ENCODE data around the gene CBR1.
"Not testable (repeated sequence)": the region's sequence is repeated elsewhere in the genome, so short reads cannot be mapped to it uniquely, and the experiment has no call there.

The CBR1 gene

DNA sequence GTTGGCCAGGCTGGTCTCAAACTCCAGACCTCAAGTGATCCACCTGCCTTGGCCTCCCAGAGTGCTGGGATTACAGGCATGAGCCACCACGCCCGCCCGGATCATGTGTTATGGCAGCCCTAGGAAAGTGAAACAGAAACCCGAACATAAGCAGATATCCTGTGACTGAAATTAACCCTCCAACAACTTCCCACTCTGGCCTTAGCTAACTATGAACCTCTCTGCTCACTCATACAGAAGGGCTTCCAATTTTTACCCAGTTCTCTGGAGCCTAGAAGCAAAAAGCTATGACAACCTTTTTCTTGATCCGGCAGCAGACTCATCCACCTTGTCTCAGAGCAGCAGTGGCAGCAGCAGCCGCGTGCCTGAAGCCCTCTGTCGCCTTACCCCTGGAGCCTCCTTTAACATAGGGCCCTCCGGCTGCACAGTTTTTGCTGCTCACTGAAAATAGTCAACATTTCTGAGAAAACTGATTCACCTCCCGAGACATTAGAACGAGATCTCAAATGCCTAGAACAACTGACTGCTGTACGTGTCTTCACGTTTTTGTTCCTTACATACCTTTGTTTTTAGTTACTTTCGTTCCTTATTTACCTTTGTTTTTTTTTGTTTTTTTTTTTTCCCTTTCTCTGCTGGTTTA, 9.3 kb downstream of the CBR1 start:
- in situ Hi-C loops (cut with MboI; ENCODE audit: low sequenced_read_pairs): no loop called here

DNA sequence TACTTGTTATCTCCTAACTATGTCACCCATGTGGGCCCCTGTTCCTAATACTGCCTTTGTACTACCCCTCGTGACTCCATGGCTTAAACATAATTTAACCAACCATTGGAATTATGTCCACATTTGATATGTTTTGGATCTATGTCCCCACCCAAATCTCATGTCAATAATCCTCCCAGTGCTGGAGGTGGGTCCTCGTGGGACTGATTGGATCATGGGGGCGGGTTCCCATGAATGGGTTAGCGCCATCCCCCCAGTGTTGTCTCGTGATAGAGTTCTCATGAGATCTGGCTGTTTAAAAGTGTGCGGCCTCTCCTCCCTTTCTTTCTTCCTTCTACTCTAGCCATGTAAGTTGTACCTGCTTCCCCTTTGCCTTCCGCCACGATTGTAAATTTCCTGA, 9.8 kb downstream of the CBR1 start:
- in situ Hi-C loops (cut with MboI; ENCODE audit: low sequenced_read_pairs): no loop called here

DNA sequence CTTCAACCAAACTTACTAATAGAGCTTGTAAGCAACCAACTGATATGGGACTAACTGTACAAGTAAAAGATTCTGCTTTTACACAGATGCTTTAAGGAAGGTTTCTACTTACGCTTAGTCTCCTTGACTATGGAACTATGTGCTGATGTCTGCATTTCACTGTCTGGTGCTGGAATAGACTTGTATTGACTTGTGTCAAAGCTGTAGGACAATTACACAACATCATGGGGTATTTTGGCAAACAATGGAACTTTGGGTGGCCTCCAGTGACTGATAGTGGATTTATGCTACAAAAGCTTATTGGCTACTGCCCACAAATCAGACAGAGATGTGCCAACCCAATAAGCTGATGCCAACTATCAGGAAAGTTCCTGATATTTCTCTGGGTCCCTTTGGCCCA, 10.6 kb downstream of the CBR1 start:
- in situ Hi-C loops (cut with MboI; ENCODE audit: low sequenced_read_pairs): no loop called here

DNA sequence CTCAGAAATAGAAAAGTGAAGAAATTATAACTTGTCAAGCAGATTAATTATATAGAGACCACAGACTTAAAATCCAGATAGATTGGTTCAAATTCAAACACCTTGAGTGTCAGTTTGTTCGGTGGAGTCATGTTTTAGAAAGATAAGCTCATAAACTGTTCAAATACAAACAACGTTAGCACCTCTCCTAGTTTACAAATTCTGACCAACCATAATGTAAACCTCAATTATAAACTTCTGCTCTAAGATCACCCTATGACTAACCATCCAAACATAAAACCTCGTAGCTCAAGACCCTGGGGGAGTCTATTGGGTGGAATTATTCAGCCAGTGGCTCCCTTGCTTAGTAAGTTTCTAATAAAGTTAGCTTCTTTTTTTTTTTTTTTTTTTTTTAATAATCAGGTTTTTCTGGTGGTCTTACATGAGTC, 12.4 kb downstream of the CBR1 start:
- in situ Hi-C loops (cut with MboI; ENCODE audit: low sequenced_read_pairs): no loop called here

DNA sequence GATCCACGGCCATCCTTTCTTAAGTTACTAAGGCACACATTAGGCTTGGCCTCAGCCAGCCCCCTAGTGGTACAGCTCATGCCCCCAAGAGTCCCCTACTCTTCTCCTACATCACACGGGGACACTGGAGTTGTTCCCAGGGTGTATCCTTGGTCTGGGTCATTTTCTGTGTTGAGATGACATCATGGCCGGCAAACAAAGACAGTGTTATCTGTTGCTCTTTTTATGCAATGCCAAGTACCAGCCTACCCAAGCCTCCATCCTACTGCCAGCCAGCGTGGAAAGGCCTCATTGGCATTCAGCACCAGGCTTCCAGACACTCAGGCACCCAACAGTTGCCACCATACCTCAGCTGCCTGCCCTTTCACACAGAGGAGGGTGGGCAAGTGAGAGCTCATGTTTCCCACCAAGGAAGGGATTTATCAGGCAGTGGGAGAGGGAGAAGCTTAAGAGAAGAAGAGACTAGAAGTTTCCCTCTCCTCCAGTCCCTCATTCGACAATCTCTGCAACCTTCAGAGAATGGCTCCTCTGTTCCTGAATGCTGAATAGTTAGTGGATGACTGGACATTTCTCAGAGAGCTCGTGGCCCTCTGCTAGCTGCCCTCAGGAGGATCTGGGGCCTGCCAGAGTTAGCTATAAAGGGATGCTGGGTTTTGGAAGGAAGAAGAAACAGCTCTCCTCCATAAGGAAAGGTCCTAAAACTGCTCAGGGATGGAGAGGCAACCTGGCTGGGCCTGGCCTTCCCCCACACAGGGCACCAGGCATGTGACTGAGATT, 17.7 kb downstream of the CBR1 start:
- in situ Hi-C loops (cut with MboI; ENCODE audit: low sequenced_read_pairs): no loop called here

DNA sequence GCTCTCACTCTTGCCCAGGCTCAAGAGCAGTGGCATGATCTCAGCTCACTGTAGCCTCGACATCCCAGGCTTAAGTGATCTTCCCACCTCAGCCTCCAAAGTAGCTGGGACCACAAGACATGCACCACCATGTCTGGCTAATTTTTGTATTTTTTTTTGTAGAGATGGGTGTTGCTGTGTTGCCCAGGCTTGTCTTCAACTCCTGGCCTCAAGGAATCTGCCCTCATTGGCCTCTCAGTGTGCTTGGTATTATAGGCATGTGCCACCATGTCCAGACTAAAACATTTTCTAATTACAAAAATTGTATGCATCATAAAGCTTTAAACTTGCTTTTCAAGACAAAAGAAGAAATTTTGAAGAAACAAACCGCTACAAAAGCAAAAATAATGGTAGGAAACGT, 20.1 kb downstream of the CBR1 start:
- in situ Hi-C loops (cut with MboI; ENCODE audit: low sequenced_read_pairs): no loop called here

DNA sequence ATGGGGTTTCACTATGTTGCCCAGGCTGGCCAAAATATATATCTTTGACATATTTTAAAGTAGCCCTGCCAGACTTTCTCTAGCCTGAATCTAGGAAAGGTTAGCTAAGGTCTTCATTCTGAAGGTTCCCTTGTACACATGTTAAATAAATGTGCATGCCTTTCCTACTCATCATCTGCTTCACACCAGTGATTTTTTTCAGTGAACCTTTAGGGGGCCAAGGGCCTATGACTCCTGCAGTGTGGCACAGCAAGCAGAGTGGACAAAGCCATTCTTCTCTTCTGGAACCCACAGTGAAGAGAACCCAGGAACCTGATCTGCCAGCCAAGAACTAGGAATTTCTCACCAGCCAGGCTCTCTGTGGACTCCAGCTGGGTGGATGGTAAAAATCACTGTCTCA, 22.9 kb downstream of the CBR1 start:
- in situ Hi-C loops (cut with MboI; ENCODE audit: low sequenced_read_pairs): no loop called here

DNA sequence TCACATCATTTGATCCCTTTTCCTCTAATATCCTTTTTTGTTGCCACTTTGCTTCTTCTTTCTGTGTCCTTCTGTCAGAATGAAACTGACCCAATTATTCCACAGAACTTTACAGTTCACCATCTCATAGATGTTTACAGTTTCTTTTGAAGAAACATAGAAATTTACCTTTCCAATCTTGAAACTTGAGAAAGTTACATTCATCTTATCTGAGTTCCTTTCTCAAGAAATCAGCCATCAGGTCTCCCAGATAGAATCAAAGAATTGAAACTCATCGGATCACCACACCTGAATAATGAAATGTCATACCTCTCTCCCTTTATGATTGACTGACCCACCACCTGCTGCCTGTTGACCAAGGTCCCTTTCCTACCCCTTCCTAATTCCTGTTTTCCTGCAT, 23.7 kb downstream of the CBR1 start:
- in situ Hi-C loops (cut with MboI; ENCODE audit: low sequenced_read_pairs): no loop called here

DNA sequence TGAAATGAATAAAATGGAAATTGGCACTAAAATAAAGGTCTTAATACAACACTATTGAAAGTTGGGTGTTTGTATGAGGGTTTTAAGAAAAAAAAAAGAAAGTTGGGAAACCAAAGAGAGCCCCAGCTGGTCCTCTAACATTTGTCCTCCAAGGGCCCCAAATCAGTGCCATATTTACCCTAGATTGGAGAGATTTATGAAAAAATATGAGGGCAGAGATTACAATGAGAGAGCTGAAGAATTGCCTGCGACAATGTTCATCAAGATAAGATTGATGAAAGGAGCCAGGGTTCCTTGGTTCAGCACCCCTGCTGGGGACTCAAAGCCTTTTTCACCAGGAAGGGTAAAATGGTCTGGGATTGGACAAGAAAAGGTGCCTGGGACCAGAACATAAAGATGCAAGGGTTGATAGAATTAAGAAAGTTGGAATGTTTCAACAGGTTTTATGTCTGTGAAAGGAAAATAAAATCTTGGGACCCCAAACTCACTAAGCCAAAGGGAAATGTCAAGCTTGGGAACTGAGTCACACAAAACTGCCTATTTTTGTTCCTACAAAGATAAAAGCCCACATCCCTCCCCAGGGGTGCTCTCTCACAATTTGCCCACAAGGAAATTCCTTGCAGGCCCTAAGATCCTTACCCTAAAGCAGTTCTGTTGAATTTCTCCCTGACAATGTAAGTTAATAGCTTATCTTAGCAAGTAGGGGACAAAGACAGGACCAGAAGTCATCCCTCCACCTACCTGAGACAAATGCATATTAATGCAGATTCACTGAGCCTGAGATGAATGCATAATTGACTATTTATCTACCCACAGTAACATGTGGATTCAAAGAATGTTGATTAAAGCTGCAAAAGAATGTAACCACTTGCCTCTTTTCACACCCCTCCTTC, 26.8 kb downstream of the CBR1 start:
- in situ Hi-C loops (cut with MboI; ENCODE audit: low sequenced_read_pairs): no loop called here

DNA sequence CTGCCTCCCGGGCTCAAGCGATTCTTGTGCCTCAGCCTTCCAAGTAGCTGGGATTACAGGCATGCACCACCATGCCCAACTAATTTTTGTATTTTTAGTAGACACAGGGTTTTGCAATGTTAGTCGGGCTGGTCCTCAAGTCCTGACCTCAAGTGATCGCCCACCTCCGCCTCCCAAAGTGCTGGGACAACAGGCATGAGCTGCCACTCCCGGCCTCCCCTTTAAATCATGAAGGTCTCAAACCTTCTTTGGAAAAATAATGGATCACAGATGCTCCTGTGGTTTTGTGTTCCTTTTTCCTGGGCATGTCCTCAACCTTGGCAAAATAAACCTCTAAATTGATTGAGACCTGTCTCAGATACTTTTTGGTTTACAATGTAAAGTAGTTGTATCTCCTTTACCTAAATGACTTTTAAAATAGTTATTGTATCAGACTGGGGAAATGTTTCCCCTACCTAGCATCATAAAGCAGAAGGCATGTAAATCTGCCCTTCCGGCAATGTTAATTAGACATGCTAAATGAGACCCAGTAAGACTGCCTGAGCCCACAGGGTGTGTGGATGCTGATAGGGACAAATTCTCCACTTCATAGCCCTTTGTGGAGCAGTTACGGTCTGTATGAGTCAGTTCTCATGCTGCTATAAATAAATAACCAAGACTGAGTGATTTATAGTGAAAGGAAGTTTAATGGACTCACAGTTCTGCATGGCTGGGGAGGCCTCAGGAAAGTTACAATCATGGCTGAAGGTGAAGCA, 27.8 kb downstream of the CBR1 start:
- in situ Hi-C loops (cut with MboI; ENCODE audit: low sequenced_read_pairs): no loop called here

DNA sequence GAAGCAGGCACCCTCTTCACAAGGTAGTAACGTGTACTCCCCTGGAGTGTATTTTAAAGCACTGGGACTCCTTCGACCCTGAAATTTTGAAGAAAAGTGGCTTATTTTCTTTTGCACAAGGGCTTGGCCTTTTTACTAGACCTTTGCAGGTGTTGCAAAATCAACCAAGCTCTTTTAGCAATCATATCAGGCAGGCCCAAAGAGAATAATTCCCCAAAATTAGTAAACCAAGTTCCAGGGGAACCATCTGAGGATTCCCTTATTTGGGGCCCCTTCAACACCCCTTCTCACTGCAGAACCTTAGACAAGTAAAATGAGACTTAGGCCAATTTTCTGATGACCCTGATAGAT, 28.3 kb downstream of the CBR1 start:
- in situ Hi-C loops (cut with MboI; ENCODE audit: low sequenced_read_pairs): no loop called here

DNA sequence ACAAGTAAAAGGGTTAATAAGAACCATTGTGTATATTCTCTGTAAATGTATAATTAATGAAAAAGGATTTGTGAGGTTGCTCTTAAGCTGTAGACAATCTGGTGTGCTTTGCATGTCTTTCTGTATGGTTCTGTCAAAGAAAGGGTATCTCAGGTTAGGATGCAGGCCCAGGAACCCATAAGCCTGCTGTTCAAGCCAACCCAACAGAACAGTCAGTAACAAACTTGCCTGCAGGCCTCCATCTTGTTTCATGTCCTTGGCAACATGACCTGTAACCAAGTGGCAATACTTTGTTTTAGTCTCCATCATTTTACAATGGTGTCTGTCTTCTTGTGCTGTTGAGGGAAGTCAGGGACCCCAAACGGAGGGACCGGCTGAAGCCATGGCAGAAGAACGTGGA, 29.2 kb downstream of the CBR1 start:
- in situ Hi-C loops (cut with MboI; ENCODE audit: low sequenced_read_pairs): no loop called here

DNA sequence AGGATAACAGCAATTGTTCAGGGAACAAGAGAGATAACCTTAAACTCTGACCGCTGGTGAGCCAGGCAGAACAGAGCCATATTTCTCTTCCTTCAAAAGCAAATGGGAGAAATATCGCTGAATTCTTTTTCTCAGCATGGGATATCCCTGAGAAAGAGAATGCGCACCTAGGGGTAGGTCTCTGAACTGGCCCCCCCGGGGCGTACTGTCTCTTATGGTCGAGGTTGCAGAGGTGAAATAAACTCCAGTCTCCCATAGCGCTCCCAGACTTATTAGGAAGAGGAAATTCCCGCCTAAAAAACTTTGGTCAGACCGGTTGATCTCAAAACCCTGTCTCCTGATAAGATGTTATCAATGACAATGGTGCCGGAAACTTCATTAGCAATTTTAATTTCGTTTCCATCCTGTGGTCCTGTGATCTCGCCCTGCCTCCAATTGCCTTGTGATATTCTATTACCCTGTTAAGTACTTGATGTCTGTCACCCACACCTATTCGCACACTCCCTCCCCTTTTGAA, 29.9 kb downstream of the CBR1 start:
- in situ Hi-C loops (cut with MboI; ENCODE audit: low sequenced_read_pairs): not testable (repeated sequence)

DNA sequence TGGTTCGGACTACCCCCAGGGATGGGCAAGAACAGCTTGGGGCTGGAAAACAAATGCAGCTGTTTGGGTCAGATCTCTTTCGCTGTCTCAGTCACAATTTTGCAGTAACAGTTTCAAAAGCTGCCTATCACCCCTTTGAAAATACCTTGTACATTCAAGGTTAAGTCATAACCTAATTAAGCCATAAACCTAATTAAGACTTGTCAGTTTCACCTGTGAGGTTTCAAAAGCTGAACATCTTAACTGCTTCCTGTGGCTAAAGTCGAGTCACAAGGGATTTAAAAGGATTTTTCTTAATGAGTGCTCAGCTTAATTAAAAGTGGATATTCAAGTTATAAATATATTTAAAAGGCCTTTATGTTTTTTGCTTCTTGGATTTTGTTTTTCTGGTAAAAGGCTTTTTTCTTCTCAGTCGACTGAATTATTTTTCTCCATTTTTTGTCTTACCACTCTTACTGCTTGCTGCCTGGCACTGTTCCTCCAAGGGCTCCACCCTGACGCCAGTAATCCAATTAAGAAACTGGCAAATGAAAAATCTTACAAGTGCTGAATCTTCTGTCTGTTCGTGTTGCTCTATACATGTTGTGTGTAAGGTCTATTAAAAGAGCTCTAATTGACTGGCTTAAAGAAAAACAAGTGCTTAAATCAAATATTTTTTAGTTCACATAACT, 31.3 kb downstream of the CBR1 start:
- in situ Hi-C loops (cut with MboI; ENCODE audit: low sequenced_read_pairs): no loop called here

DNA sequence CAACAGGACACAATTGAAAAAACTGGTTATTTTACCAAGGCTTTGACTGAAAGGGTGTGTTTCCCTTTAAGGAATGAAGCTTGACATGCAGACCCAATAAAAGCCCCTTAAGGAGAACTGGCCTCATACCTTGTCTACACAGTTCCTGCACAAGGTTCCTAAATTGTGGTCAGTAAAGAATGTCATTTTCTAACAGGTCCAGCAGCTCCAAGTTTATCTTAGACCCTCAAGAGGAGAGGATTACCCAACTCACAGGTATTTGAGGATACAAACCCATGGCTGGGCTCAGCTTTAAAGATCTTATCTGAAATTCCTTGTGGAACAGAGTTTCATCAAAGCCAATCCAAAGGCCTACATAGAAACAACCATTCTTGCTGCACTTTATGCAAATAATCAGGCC, 33.6 kb downstream of the CBR1 start:
- in situ Hi-C loops (cut with MboI; ENCODE audit: low sequenced_read_pairs): no loop called here

DNA sequence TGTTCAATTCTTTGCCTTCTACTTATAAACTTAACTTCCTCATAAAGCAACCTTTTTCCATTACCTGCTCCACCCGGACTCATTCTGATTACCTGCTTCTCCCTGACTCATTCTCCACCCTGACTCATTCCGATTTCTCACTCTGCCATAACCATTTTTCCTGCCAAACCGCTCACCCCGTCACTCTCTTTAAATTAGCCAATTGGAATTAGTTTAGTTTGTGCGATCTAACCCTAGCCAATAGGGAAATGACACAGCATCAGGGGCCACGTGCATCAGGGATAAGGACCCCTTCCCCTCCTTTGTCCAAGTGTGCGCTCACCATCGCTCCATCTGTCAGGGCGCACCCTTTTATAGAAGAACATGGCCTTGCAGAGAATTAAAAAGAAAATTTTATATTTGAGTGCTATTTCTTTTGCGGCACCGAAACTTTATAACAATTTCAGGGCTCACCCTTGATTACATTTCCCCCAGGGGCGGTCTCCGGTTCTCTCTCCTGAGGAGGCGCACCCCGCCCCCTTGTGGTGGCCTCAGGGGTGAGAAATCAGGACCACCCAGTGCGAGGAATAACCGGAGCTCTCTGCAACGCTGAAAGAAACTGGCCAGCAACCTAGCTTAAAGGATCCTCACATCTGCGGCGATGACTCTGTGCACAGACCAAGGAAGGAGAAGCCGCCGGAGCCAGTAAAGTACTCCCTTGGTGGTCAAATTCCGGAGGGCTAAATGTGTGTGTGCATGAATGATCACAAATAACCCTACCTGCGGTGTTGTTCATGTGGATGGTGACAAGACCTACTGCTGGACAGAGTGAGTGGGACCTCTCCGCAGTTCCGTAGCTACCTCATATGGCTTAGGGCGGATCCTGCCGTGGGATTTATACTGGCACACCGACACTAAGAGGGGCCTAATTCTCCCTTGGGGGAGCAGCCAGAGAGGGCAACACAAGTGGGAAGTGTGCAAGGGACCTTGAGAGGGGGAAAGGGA, 34.8 kb downstream of the CBR1 start:
- in situ Hi-C loops (cut with MboI; ENCODE audit: low sequenced_read_pairs): no loop called here

DNA sequence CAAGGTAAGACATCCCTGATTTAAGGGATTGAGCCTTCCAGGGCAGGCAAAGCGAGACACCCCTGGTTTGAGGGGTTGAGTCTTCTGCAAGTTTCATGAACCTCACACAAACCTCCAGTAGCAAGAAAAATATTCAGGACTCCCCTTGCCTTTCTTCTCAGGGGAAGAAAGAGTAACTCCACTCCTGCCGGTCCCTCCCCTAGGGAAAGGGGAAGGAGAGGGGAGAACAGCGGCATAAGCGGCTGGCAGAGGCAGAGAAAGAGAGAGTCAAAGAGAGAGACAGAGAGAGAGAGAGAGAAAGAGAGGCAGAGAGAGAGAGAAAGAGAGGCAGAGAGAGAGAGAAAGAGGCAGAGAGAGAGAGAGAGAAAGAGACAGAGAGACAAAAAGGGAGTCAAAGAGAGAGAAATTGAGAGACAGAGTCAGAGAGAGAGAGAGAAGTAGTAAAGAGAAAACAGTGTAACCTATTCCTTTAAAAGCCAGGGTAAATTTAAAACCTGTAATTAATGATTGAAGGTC, 35.6 kb downstream of the CBR1 start:
- in situ Hi-C loops (cut with MboI; ENCODE audit: low sequenced_read_pairs): no loop called here

DNA sequence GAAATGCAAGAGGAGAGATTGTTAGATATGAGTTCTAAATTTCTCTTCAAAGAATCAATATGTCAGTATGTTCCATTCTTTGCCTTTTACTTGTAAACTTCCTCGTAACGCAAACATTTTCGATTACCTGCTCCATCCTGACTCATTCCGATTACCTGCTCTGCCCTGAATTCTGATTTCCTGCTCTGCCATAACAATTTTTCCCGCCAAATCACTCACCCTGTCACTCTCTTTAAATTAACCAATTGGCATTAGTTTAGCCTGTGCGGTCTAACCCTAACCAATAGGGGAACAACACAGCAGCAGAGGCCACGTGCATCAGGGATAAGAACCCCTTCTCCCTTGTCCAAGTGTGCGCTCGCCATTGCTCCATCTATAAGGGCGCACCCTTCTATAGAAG, 40.0 kb downstream of the CBR1 start:
- in situ Hi-C loops (cut with MboI; ENCODE audit: low sequenced_read_pairs): no loop called here

DNA sequence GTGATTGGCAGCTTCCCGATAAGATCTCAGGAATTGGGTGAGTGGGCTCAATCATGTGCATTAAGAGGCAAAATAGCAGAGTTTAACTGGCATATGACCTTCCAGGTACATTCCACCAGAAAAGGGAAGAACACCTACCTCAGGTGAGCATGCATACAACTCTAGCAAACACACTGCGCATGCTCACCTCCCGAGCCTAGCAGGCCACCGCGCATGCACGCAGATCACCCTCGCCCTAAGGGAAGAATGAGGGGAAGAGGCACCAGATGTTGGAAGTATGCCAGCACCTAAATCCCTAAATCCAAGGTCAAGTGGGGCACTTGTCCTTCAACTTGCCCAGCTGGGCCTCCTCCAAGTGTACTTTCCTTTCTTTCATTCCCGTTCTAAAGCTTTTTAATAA, 41.4 kb downstream of the CBR1 start:
- in situ Hi-C loops (cut with MboI; ENCODE audit: low sequenced_read_pairs): no loop called here
